IPS DF 6.9 (cell line): Measurements from ENCODE around the gene CD300E.
A peak's percentile ranks its signal among the peaks of the same experiment; 100 is the strongest.

ENCODE experiments used
- DNase-seq: peaks from one replicate; pipeline ENCODE4 v3.0.0-alpha.2; 2013; ENCODE audit warnings: low read depth, low spot score
- H3K27ac ChIP-seq: one replicate; pipeline ENCODE4 v1.5.1; 2013; ENCODE audit warnings: low read length, control low read depth
- H3K27me3 ChIP-seq: 2 replicates; pipeline ENCODE4 v1.6.1; 2013; ENCODE audit warnings: mild to moderate bottlenecking, low read length; ENCODE audit not compliant: control insufficient read depth, insufficient read depth
- H3K36me3 ChIP-seq: 2 replicates; pipeline ENCODE4 v1.6.1; 2013; ENCODE audit warnings: low read length; ENCODE audit not compliant: control insufficient read depth, insufficient read depth
- H3K4me1 ChIP-seq: 2 replicates; pipeline ENCODE4 v1.6.1; 2013; ENCODE audit warnings: low read length; ENCODE audit not compliant: control insufficient read depth, insufficient read depth
- H3K4me3 ChIP-seq: 2 replicates; pipeline ENCODE4 v1.5.1; 2013; ENCODE audit warnings: mild to moderate bottlenecking, low read length
- H3K9me3 ChIP-seq: 2 replicates; pipeline ENCODE4 v1.6.1; 2013; ENCODE audit warnings: low read length, inconsistent platforms; ENCODE audit not compliant: control insufficient read depth, insufficient read depth
- WGBS: extraction: QIAGEN DNeasy Blood & Tissue Kit; methylation state at CpG from one replicate; pipeline ENCODE4 v1.1.7; 2013; ENCODE audit warnings: mixed read lengths, missing lambda C conversion rate; ENCODE audit not compliant: insufficient read length, insufficient coverage; 5-methylcytosine and 5-hydroxymethylcytosine counted together

CD300E gene, protein sequence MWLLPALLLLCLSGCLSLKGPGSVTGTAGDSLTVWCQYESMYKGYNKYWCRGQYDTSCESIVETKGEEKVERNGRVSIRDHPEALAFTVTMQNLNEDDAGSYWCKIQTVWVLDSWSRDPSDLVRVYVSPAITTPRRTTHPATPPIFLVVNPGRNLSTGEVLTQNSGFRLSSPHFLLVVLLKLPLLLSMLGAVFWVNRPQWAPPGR

DNA sequence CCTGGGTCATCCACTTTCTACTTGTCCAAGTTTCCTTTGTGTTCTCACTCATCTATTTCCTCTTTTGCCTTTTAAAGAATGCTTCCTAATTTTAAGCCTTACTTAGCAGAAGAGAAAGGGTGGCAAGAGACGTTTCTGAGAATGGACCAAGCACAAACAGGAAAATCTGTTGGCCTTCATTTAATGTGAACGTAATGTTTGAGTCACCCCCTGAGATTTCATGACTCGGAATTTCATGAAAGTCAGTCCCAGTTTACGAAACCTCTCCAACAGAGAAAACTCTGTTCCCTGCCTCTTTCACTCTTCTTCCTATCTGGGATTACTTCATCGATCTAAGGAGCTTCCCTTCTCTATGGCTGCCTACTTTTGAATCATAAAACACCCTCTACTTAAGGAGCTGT is at the start of gene CD300E:
CD300E (minus strand) TSS at position 46 of the 401 bp plus-strand sequence. CDS start 117 bp downstream, outside the sequence.
- Histone ChIP-seq H3K27me3 (no peaks in the 10 kb centered on the region), H3K4me1 (no peaks in the 10 kb centered on the region), H3K9me3 (no peaks in the 10 kb centered on the region), H3K4me3 (no peak within 1 kb of the TSS), H3K36me3 (no peaks in the 10 kb centered on the region), H3K27ac (no peak within 1 kb of the TSS)
- no peak for DNase-seq
- WGBS = no CpG with 5 or more reads among the region's 5 CpGs

GRCh38 chr17:74671031-74671771 is 47.7 kb upstream of the CD300E start:
- Histone ChIP-seq H3K4me1 (peaks cover 1% of the 10 kb centered on the region; the same call in 1 of the 2 replicates), H3K4me3 (no peak overlapping the region), H3K27ac (no peak overlapping the region), H3K36me3 (no peaks in the 10 kb centered on the region), H3K9me3 (no peaks in the 10 kb centered on the region), H3K27me3 (peaks cover 18% of the 10 kb centered on the region)
- peak; percentile 94 for DNase-seq
- no CpG with 5 or more reads among the region's 57 CpGs for WGBS

DNA sequence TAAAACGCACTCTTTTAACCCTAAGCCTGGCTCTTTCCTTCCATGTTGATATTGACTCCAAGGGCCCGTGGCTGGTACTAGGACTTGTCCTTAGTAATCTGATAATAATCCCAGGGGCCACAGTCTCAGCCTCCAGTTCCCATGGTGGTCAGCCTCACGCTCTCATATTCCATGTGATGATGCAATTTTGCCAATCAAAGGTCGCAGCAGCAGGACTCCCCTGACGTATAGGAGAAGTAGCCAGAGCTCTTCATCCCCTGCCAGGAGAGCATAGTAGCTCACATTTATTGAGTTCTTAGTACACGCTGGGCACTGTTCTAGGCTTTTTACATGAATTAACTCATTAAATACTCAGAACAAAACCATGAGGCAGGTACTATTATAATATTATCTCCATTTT is 46.8 kb upstream of the CD300E start:
- no peak for DNase-seq
- no peaks in the 10 kb centered on the region for H3K9me3 ChIP-seq
- no CpG with 5 or more reads among the region's 6 CpGs for WGBS
- H3K4me1 ChIP-seq = peaks cover 1% of the 10 kb centered on the region; the same call in 1 of the 2 replicates
- peaks cover 18% of the 10 kb centered on the region for H3K27me3 ChIP-seq
- H3K36me3 ChIP-seq = no peaks in the 10 kb centered on the region
- no peak overlapping the region for H3K4me3 ChIP-seq
- no peak overlapping the region for H3K27ac ChIP-seq

GRCh38 chr17:74663561-74663960 is 40.0 kb upstream of the CD300E start:
- no peak for DNase-seq
- no CpG with 5 or more reads among the region's 3 CpGs for WGBS
- no peak overlapping the region for H3K27ac ChIP-seq
- no peaks in the 10 kb centered on the region for H3K4me1 ChIP-seq
- no peak overlapping the region for H3K4me3 ChIP-seq
- H3K9me3 ChIP-seq = no peaks in the 10 kb centered on the region
- H3K27me3 ChIP-seq = no peaks in the 10 kb centered on the region; the same call in 1 of the 2 replicates
- no peaks in the 10 kb centered on the region for H3K36me3 ChIP-seq

DNA sequence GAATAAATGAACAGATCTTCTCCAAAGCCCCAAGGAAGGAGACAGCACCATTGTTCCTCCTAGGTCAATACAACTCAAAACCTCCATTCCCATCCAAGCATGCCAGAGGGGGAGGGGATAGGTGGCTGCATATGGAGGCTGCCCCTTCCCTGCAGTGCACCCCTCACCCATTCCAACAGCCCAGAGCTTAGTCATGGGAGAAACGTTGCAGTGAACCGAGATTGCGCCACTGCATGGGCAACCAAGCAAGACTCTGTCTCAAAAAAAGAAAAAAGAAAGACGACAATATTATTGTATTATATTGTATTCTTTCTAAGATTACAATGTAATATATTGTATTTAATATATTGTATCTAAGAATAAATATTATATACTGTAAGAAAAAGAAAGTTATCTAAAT is 36.4 kb upstream of the CD300E start:
- no peak overlapping the region for H3K27ac ChIP-seq
- no CpG with 5 or more reads among the region's 4 CpGs for WGBS
- H3K36me3 ChIP-seq = no peaks in the 10 kb centered on the region
- no peaks in the 10 kb centered on the region for H3K9me3 ChIP-seq
- no peak overlapping the region for H3K4me3 ChIP-seq
- H3K4me1 ChIP-seq = no peaks in the 10 kb centered on the region
- no peak for DNase-seq
- no peaks in the 10 kb centered on the region for H3K27me3 ChIP-seq

- WGBS = no CpG with 5 or more reads among the region's 6 CpGs
- Histone ChIP-seq H3K4me3 (no peak overlapping the region), H3K4me1 (no peaks in the 10 kb centered on the region), H3K27ac (no peak overlapping the region), H3K36me3 (no peaks in the 10 kb centered on the region), H3K27me3 (no peaks in the 10 kb centered on the region), H3K9me3 (no peaks in the 10 kb centered on the region)
- no peak for DNase-seq
These were observed 35.1 kb upstream of the CD300E start for GRCh38 chr17:74658620-74659019.

- no peak overlapping the region for H3K4me3 ChIP-seq
- H3K9me3 ChIP-seq = no peaks in the 10 kb centered on the region
- no peaks in the 10 kb centered on the region for H3K27me3 ChIP-seq
- DNase-seq = no peak
- WGBS = no CpG with 5 or more reads among the region's 5 CpGs
- no peaks in the 10 kb centered on the region for H3K36me3 ChIP-seq
- H3K4me1 ChIP-seq = no peaks in the 10 kb centered on the region
- H3K27ac ChIP-seq = no peak overlapping the region
These were observed 31.2 kb upstream of the CD300E start for GRCh38 chr17:74654742-74655141.

- Histone ChIP-seq H3K4me3 (no peak overlapping the region), H3K9me3 (no peaks in the 10 kb centered on the region), H3K4me1 (no peaks in the 10 kb centered on the region), H3K27ac (no peak overlapping the region), H3K36me3 (no peaks in the 10 kb centered on the region), H3K27me3 (no peaks in the 10 kb centered on the region)
- no peak for DNase-seq
- no CpG with 5 or more reads among the region's 3 CpGs for WGBS
These were observed 28.5 kb upstream of the CD300E start for GRCh38 chr17:74652020-74652419.

- H3K27me3 ChIP-seq = no peaks in the 10 kb centered on the region
- H3K9me3 ChIP-seq = no peaks in the 10 kb centered on the region
- WGBS = no CpG with 5 or more reads among the region's 6 CpGs
- no peak for DNase-seq
- H3K4me3 ChIP-seq = no peak overlapping the region
- H3K36me3 ChIP-seq = no peaks in the 10 kb centered on the region
- no peaks in the 10 kb centered on the region for H3K4me1 ChIP-seq
- no peak overlapping the region for H3K27ac ChIP-seq
These were observed 26.4 kb upstream of the CD300E start for GRCh38 chr17:74649909-74650308.

DNA sequence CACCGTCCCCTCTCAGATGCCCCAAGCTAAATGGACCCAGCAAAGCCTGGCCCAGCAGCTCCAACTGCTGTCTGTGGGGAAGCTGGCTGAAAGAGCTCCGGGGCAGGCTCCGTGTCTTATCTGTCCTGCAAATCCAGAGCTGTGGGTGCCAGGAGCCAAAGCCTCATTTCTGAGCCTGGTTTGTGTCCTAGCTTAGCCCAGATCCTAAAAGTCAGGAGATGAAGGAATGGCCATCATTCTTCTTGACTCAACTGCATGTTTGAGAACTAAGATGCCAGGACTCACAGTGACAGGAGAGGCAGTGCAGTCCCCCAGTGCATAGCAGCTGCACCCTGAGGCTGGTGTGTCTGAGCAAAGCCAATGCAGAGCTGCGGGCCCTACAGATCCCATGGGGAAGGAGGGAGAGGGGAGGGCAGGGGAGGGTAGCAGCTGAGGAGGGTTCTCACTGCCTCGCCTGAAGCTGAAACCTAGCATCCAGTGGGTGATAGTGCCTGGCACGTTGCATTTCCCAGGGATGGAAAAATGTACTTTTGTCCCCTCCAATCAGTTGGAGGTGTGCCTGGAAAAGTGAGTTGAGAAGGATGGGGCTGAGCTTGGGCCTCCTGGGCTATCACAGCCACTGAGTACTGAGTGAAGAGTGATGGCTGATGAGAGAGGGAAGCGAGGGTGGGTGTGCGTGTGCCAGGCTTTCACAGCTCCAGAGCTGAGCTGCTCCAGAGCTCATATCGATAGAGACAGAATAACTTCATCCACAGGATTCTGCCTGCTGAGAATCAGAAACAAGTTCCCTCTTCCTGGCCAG is 24.5 kb upstream of the CD300E start:
- WGBS = no CpG with 5 or more reads among the region's 9 CpGs
- Histone ChIP-seq H3K4me3 (no peak overlapping the region), H3K4me1 (no peaks in the 10 kb centered on the region), H3K27ac (no peak overlapping the region), H3K27me3 (no peaks in the 10 kb centered on the region), H3K36me3 (no peaks in the 10 kb centered on the region), H3K9me3 (no peaks in the 10 kb centered on the region)
- no peak for DNase-seq
